Activated T-cell treated with anti-CD3 and anti-CD28 coated beads, Interleukin-2, amount 50 U/mL, for 48 hours (primary cell): Measurements from ENCODE around the gene BPGM.

Experiments
- DNase-seq, 2 experiments: peaks; one replicate each; pipeline ENCODE4 v3.0.0-alpha.2; 2020

Gene BPGM

DNA sequence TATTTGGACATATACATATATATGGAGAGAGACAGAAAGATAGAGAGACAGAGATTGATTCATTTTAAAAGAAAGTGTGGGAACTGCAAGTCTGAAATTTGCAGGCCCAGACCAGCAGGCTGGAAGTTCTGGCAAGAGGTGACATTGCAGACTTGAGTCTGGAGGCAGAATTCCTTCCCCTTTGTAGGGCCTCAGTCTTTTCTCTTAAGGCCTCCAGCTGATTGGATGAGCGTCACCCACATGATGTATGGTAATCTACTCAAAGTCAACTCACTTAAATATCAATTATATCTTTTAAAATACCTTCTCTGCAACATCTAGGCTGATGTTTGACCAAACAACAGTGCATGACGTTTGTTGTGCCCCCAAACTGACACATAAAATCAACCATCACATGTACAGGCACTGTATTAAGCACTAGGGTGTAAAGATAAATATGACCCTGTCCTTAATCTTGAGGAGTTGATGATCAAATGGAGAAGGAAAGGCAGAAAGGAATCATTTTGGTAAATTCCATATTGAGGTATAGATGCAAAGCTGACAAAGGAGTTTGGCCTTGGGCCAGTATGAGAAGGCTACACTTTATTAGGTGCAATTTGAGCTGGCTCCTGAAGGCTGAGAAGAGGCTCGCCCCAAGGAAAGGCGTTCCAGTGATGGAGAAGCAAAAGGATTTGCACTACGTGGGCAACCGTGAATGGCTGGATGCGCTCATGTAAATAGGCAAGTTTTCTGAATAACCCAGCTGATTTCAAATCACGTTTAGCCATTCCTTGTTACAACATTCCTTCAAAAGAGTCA, 52.6 kb downstream of the BPGM start:
- DNase-seq, result no peak

DNA sequence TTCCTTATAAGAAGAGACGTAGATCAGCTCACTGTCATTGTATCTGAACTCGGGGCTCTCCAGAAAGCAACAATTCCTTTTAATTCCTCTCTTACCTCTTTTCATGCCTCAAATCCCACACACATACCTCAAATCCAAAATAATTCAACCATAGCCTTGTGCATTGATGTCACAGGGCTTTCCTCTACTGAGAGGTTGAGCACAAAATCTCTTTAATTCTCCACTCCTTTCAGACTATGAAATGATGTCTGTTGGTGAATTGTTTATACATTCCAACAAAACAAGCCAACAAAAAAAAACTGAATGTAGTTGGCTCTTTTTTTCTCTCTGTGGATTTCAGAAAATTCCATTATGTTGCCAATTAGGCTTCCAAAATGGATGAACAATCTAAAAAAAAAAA, 53.2 kb downstream of the BPGM start:
- DNase-seq, result no peak

DNA sequence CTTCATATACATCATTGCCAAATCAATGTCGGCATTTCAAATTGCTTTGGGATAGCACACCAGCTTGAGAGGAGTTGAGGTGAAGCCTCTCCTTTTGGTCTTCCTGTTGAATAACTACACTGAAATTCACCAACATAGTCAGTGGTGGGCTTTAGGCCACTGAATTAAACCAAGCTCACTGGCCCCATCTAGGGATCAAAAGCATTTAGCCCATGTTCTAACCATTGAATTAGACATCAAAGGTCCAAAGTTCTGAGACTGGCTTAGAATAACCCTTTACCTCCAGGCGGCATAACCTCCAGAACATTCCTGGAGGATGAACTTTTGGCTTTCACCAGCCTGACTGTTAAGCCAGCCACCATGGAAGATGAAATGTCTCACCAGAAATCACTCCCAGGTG, 54.6 kb downstream of the BPGM start:
- DNase-seq, result no peak

DNA sequence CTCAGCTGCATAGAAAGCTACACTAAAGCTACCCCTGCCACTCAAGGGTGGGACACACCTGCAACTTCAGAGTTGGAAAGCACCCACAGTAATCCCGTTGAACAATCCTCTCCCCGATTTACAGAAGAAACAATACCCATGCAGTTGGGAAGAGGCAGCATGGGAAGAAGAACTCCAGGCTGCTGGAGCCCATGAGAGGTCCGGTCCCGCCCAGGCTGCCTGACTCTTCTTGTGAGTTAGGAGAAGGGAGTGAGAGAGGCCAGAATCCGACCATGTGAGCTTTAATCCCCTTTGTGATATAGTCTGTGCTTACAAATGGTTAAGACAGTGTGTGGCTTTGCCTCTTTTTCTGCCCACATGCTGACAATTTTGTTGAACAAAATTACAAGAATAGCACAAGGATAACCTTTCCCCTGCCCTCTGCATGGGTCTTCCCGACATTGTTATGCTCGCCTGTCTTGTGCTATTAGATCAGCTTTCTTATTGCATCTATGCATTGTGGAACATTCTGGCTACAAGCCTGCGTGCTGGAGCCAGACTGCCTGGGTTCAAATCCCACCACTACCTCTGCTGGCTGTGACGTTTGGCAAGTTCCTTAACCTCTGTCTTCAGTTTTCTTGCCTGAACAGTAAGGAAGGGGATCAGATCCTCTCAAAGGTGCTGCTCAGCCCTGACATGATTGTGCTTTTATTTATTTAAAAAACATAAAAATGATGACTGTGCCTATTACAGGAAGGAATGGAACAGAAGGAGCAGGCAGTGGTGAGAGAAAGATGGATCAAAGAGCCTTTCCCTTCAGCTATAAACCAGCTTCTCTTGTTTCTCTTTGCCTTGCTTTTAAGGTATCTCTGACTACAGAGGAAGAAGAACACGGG, 56.0 kb downstream of the BPGM start:
- DNase-seq, result no peak

DNA sequence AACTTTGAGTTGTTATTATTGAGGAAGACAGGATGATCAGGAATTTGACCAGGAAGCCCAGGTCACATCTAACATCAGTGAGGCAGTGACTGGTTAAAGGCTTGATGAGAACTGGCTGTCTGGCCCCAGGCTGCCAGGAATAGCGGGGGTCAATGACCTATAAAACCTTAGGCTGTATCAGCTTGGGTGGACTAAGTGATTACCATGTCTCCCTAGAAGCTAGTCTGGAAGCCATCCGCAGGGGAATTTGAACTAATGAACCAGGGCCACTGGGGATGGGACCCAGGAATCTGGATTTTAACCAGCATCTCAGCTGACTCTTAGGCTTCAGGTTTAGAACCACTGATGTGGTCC, 56.6 kb downstream of the BPGM start:
- DNase-seq, result no peak

DNA sequence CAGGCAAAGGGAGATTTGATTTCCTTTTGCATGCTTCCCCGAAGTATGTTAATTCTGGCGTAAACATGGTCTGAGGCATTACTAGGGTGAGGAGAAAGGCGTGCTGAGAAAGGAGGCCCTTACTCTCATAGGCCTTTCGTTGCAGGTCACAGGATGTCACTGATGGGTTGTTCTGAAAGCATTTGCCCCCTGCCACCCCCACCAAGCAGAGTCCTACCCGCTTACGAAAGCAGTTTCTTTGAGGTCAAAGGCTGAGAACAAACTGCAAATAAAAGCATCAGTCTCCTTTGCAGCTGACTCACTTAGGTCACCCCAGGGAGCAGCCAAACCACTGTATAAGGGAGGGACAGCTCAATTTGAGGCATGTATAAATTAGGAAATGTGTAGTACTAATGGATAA, 57.1 kb downstream of the BPGM start:
- no peak for DNase-seq

DNA sequence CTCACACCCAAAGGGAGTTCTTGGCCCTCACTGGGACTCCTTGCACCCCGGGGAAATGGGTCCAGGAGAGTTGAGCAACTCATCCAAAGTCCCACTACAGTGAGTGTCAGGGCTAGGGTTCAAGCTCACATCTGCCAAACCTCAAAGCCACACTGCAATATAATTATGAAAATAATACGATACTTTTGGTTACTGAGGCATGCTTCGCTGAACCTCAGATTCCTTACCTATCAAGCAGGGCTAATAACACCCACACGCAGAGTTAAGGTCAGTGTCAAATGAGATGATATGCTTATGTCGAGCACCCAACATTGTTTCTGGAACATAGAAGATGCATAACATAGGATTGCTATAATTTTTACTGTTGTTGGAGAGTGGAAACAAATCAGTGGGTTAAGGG, 58.2 kb downstream of the BPGM start:
- DNase-seq, result no peak

DNA sequence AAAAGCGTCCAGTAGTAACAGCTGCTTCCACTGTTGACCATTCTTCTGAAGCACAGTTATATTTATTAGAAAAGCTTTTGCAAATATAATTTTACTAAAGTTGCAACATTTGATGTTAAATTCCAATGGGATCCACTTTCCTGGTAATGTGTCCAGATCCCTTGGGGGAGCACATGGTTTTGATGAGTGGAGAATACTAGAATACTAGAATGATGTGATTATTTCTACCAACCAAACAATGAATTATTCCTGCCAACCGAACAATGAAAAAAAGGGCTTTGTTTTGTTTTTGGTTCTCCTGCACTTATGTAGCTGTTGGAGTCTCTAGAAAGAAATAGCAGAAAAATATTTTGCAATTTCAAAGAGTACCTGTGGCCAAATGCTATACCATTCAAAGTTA, 59.1 kb downstream of the BPGM start:
- DNase-seq, result no peak

DNA sequence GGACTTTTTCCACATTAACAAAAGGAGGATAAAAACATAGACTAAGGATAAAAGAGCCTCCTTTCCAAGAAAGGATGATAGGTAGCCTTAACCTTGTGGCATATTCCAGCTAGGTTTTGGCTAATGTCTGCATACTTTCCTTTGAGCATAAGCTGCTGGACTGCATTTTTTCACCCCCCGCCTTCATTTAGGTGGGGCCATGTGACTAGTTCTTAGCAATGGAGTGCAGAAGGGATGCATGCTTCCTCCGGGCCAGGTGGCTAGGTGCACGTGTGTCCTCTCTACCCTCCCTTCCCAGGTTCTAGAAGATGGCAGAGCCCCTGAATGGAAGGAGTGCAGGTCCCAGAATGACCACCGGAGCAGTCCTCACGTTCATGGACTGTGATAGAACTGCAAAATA, 59.8 kb downstream of the BPGM start:
- no peak for DNase-seq

DNA sequence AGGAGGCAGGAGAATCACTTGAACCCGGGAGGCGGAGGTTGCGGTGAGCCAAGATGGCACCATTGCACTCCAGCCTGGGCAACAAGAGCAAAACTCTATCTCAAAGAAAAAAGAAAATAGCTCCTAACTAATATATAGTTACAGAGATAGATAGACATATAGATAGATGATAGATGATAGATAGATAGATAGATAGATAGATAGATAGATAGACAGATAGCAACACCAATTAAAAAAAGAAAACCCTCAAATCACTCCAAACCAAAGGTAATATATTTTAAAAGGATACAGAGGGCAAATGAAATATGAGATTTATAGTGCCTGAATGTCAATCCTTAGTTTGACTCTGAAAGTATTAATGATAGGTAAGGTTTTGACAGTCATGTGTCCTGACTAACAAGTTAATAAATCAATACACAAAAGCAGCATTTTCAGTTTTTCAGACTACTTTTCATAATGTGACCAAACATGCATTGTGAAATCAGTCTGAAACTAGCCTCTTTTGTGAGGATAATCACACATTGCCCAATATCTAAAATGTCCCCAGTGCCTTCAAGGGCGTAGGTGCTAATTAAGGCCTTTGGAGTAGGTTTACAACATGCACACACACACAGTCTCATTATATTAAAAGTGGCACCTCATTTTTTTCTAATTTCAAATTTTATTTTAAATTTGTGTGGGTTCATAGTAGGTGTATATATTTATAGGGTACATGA, 61.2 kb downstream of the BPGM start:
- DNase-seq, result no peak

DNA sequence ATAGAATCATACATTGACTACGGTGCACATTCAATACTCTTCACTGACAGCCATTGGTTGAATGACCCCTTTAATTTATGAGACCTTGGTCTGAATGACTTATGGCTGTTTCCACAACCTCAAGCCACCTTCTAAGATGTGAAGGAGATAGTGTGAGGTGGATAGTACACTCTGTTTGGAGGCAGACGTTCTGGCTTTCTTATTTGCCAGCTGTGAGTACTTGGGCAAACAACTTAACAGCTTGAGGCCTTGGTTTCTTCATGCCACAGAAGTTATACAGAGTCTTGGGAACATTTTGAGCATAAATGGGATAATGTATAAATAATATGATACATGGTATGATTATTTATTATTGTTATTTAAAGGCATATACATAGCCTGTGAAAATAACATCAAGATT, 62.0 kb downstream of the BPGM start:
- DNase-seq, result no peak

DNA sequence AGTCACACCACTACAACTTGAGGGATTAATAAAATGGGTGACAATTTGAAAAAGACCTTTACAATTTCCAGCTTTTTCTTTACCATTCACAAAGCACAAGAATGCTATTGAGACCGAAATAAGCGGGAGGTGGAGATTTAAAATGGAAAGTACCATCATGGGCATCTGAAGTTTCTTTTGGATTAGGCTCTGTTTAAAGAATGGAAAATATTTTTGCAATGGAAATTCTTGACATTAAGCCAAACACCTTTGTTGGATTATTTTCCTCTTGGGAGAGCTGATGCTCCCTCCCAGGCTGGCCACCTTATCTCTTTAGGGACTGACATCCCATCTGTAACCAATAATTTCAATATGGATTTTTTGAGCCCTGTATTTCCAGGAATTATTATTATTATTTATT, 62.5 kb downstream of the BPGM start:
- DNase-seq, result no peak

DNA sequence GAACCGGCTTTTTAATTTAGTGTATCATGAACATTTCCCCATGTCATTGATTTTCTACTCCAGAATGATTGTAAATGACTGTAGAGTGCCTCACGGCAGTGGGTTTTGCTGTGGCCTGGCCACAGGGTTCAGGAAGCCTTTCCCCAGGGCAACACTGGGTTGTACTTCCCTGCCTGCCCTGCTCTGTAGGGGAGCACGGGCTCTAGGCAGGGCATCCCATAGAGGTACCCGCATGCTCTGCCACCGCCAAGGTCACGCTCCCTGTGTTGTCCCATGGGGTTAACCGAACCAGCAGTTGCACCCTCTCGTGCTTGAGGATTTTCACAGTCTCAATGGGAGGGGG, 63.8 kb downstream of the BPGM start:
- DNase-seq, result no peak

DNA sequence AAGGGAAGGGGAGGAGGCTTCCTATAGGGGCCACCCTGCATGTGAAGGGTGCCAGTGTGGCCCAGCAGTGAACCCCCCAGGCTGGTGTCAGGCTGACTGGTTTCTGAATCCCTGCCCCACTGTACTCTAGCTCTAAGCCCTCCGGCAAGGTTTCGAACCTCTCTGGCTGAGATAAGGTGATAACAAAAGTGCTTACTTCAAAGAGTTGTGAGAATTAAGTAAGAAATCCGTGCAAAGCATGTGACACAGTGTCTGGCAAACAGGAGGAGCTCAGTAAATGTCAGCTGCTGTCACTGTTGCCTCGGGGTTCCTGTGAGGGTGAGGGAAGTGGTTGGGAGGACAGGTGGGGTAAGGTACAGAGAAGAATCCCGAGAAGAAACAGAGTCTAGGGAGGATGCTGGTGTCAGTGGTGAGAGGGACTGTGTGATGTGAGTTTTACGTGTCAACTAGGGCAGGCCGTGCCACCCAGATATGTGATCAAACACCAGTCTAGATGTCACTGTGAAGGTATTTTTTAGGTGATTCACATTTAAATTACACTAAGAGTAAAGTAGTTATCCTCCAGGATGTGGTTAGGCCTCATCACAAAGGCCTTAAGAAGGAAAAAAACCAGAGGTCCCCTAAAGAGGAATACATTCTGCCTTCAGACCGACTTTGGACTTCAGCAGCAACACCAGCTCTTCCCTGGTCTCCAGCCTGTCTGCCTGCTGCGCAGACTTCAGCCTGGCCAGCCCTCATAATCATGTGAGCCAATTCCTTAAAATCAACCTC, 64.4 kb downstream of the BPGM start:
- DNase-seq, result peak; percentile 69

DNA sequence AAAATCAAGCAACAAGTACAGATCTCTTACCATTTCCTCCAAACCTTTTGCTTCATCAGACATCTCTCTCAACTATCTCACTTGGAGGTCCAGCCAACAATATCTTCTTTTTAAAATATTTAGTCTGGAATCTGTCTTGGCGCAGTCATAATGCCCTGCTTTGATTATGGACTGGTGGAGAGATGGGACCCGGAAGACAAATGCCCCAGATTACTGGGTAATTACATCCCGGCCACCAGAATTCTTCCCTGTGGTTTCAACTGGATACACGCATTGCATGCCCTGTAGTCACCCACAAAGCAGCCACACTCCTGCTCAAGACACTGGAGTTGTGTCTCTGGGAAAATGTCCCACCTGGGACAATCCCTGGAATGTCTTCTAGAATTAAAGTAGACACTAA, 65.5 kb downstream of the BPGM start:
- no peak for DNase-seq

DNA sequence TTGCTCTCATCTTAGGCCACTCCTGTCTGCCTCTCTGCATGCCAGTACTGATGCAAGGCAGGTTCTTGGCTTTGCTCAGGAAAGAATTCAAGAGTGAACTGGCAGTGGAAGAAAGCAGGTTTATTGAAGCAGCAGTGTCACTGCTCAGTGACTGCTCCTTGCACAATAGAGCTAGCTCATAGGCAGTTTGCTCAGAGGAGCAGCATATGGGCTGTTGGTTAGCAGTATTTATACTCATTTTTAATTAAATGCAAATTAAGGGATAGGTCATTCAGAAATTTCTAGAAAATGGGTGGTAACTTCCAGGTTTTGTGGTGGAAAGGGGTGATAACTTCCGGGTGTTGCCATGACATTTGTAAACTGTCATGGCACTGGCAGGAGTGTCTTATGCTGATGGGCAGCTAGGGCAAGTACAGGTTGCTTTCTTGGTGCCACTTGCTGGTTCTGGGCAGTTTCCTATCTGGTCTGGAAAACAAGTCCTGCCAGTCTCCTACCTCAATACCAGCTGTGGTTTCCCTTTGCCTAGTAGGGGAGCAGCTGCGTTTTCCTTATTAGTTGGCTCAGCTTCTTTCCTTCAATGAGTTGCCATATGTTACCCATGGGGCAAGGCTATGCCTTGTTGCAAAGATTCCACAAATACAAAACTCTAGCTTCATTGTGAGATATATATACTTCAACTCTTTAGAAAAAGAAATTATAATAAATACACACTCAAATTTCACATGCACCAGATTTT, 68.0 kb downstream of the BPGM start:
- no peak for DNase-seq

DNA sequence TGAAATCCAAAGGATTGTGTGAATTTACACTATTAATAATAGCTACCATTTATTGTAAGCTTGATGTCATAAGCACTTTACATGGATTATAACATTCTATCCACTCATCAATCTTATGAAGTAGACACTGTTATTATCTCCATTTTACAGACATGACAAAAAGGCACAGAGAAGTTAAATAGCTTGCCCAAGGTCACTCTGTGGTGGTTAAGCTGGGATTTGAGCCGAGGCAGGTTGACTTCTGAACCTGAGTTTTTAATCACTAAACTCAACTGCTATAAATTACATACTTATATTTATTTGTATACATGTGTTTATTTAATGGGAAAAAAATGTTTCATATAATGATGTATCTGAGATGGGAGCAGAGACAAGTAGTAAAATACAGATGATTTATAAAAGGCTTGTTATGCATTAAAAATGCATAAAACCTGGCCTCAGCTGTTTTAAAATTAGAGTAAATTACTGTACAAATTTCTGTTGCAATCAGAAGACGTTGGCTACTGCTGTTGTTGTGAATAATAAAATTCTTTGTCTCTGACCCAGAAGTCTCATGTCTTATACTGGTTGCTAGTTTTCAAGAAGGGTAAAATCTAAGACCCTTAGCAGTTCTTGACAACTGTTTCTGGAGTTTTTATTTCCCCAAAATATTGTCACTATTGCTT, 71.7 kb downstream of the BPGM start:
- no peak for DNase-seq

DNA sequence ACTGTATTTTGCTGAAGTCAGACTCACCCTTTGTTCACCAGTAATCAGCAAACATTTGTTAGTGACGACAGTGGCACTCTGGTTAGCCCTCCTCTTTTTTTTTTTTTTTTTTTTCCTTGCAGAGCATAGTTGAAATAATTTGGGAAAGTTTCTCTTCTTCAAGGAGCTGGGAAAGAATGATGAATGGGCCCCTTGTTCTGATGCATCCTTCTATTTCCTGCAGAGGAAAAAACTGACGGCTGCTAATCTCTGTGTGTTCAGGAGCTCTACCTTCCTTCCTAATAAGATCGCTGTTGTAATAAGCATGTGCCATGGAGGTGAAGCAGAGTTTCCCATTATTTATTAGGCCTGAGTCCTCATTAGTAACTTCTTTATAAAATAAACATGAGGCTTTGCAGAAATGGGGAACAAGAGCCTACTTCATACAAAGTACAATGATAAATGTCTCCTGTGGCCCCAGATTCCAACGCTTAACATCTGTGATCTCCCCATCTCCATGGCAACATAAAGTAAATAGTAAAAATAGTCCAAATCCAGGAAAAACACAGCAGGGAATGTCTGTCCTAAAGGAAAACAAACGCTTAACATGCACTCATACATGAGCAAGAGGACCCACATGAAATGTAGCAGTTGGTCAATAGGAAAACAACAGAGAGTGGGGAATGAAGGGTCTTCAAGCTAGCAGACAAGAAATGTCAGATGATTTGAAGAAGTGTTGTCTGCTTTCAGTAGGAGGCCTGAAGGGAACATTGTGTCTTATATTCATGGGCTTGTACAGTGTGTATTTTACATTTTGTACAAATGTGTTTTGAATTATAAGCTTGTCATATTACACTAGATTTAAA, 73.7 kb downstream of the BPGM start:
- DNase-seq, result no peak

DNA sequence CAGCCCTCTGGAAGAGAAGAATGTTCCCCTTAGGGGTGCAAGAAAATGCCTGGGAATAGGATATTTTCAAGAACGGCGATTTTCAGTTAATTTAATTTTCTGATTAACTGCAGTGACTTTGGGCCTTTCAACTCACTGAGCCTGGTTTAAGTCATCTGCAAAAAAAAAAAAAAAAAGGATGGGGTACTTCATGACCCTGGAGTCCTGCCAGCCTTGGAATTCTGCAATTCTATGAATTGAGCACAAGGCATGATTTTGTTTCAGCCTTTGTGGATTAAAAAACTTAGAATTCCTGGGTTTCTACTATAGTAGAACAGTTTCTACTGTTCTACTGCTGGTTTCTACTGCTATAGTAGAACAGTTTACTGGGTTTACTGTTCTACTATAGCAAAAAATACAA, 74.5 kb downstream of the BPGM start:
- no peak for DNase-seq

DNA sequence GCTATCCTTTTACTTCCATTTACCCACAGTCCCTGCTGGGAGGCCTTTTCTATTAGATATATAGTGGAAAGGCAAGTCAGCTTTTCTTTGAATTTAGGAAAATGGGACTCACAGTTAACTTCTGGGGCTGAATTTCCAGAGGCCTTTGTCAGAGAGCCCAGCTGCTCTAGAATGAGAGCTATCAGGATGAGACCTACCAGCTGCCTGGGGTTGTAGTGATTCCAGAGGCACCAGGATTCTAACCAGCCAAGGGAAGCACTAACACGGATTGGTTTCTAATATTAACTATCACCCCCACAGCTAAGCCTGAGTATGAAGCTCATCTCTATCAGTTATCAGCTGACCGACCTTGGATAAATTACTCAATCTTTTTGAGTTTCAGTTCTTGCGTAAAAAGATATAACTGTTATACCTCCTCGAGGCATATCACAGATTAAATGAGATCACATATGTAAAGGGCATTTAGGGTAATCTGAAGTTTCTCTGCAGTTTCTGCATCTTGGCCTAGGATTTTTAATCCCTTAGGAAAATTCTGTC, 76.2 kb downstream of the BPGM start:
- no peak for DNase-seq

DNA sequence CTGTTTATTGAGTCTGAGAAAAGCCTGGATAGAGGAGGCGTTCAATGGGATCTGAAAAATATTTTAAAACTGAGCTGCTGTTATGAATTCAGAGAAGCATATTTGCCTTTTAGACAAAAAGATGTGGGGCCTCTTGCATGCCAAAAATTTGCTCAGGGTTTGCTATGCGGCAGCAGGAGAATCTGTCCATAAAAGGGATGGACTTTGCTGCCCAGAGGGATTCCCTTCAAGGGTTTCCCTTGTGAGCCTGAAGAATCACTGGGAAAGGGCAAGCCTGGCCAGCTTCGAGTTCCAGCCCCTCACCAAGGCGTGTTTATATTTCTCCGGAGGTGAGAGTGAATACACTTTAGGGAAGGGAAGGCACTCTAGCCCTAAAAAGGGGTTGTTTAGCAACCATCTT, 77.2 kb downstream of the BPGM start:
- DNase-seq, result no peak
